SK-N-SH treated with all-trans-retinoic acid at 6 μM for 48 hours (cell line): ENCODE data around the gene CDK10.

ENCODE experiments used
- BACH2 ChIP-seq: fragments of 250-450 bp; sonication (Bioruptor Pico); IDR thresholded peaks from 2 replicates; pipeline ENCODE4 v1.9.0; 2021; ENCODE audit warnings: mild to moderate bottlenecking, borderline replicate concordance
- TCF4 ChIP-seq: fragments of 250-450 bp; sonication (Bioruptor Pico); IDR thresholded peaks from 2 replicates; pipeline ENCODE4 v1.8.0; 2021; ENCODE audit warnings: mild to moderate bottlenecking, moderate library complexity, borderline replicate concordance
- ZFP30 ChIP-seq: fragments of 450-650 bp; formaldehyde crosslinking; IDR thresholded peaks from 2 replicates; pipeline ENCODE4 v1.5.0; 2022; ENCODE audit warnings: mild to moderate bottlenecking, moderate library complexity
- ZNF565 ChIP-seq: fragments of 450-650 bp; formaldehyde crosslinking; conservative IDR thresholded peaks from 2 replicates; pipeline ENCODE4 v1.5.0; 2020; ENCODE audit warnings: low read depth, mild to moderate bottlenecking, moderate library complexity

DNA sequence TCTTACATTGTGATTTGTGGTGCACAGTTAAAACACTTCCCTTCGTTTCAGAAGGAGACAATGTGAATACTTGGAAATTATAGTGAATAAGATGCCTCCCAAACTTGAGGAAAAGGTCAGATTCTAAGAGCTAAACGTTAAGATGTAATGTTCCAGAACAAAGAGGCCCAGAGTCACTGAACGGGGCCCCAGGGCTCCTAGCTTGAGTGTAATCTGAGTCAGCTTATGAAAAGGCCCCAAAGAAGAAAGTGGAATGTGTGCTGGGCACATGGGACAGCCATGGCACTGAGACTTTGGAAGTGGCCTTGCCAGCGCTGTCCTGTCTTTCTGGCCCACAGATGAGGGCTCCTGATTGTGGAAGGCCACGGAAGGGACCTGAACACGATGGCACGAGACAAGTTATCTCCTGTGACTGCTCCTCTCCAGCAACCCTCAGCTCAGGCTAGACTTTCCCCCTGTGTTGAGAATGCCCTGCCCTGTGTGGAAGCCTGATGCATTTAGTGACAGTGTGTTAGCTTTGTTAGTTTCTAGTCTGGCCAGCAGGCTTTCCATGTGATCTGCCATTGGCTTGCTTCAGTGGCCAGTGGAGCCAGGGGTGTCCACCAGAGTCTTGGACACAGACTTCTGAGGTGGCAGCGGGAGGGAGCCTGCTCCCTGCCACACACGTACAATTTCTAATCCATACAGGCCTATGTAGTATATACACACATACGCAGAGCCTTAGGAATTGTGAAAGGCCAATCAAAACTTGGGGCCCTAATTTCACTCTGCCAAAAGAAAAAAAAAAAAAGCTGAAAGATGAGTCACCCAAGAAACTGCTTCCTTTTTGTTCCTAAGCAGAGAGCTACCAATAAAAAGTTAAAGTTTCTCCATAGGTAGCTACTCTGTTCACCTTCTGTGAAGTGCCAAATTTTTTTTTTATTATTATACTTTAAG lies 15.7 kb upstream of the CDK10 start:
- TF ChIP-seq ZFP30 (no peak), BACH2 (CRISPR knock-in tag) (no peak), ZNF565 (no peak), TCF4 (CRISPR knock-in tag) (no peak)
